Mesenchymal stem cell (in vitro differentiated cells and primary cell): ENCODE results near the gene FYN.

Experiments used
- DNase-seq: peaks from one replicate; pipeline ENCODE4 v3.0.0-alpha.2; 2013
- H2AFZ ChIP-seq: one replicate; pipeline ENCODE4 v1.6.1; 2013; ENCODE audit warnings: low read depth, mild to moderate bottlenecking, control low read depth, inconsistent platforms, low read length, moderate library complexity
- H2AK5ac ChIP-seq: 2 replicates; pipeline ENCODE4 v1.6.1; 2013; ENCODE audit warnings: low read length, moderate library complexity, mild to moderate bottlenecking, inconsistent platforms; ENCODE audit not compliant: severe bottlenecking
- H2BK120ac ChIP-seq: one replicate; pipeline ENCODE4 v1.6.1; 2013; ENCODE audit warnings: low read depth, mild to moderate bottlenecking, inconsistent platforms, low read length, moderate library complexity
- H2BK12ac ChIP-seq, 2 experiments: one replicate each; pipeline ENCODE4 v1.6.1; 2013; ENCODE audit warnings: inconsistent platforms in 2 of 2, low read length in 2 of 2, mild to moderate bottlenecking in 2 of 2, moderate library complexity in 2 of 2, control low read depth in 1 of 2
- H2BK15ac ChIP-seq: one replicate; pipeline ENCODE4 v1.6.1; 2013; ENCODE audit warnings: mild to moderate bottlenecking, low read depth, inconsistent platforms; ENCODE audit not compliant: poor library complexity, severe bottlenecking
- H2BK5ac ChIP-seq: 2 replicates; pipeline ENCODE4 v1.6.1; 2013; ENCODE audit warnings: low read depth, mild to moderate bottlenecking, low read length, control low read depth, inconsistent platforms; ENCODE audit not compliant: poor library complexity, severe bottlenecking
- H3K14ac ChIP-seq, 2 experiments: one replicate each; pipeline ENCODE4 v1.6.1; 2013; ENCODE audit warnings: inconsistent platforms in 2 of 2, low read length in 2 of 2, control low read depth in 1 of 2, mild to moderate bottlenecking in 1 of 2, moderate library complexity in 1 of 2
- H3K18ac ChIP-seq, 2 experiments: one replicate each; pipeline ENCODE4 v1.6.1; 2013; ENCODE audit warnings: inconsistent platforms in 2 of 2, low read length in 2 of 2, control low read depth in 1 of 2, low read depth in 1 of 2, mild to moderate bottlenecking in 1 of 2
- H3K23ac ChIP-seq, 2 experiments: one replicate each; pipeline ENCODE4 v1.6.1; 2013; ENCODE audit warnings: inconsistent platforms in 2 of 2, low read length in 2 of 2, mild to moderate bottlenecking in 2 of 2, moderate library complexity in 2 of 2, control low read depth in 1 of 2
- H3K27ac ChIP-seq: 2 replicates; pipeline ENCODE4 v1.5.1; 2013; ENCODE audit warnings: mild to moderate bottlenecking, moderate library complexity, low read length, control low read depth, inconsistent platforms; ENCODE audit not compliant: poor library complexity, severe bottlenecking
- H3K27me3 ChIP-seq, 2 experiments: 2 replicates each; pipeline versions ENCODE4 v1.6.1 to v1.7.0; 2013; ENCODE audit warnings: low read length in 2 of 2, mild to moderate bottlenecking in 2 of 2, moderate library complexity in 2 of 2, control low read depth in 1 of 2, inconsistent platforms in 1 of 2; ENCODE audit not compliant: control insufficient read depth in 1 of 2, insufficient read depth in 1 of 2
- H3K36me3 ChIP-seq, 2 experiments: 2 replicates each; pipeline versions ENCODE4 v1.6.1 to v1.7.0; 2013; ENCODE audit warnings: low read length in 2 of 2, control low read depth in 1 of 2, inconsistent platforms in 1 of 2, low read depth in 1 of 2, mild to moderate bottlenecking in 1 of 2; ENCODE audit not compliant: insufficient read depth in 2 of 2, control insufficient read depth in 1 of 2
- H3K4ac ChIP-seq, 2 experiments: one replicate each; pipeline ENCODE4 v1.6.1; 2013; ENCODE audit warnings: inconsistent platforms in 2 of 2, low read length in 2 of 2, mild to moderate bottlenecking in 2 of 2, moderate library complexity in 2 of 2, control low read depth in 1 of 2, low read depth in 1 of 2
- H3K4me1 ChIP-seq: 2 replicates; pipeline ENCODE4 v1.6.1; 2013; ENCODE audit warnings: low read depth, low read length, control low read depth; ENCODE audit not compliant: control insufficient read depth, insufficient read depth
- H3K4me2 ChIP-seq: 2 replicates; pipeline ENCODE4 v1.6.1; 2013; ENCODE audit warnings: low read length, mild to moderate bottlenecking, inconsistent platforms; ENCODE audit not compliant: poor library complexity, severe bottlenecking
- H3K4me3 ChIP-seq, 2 experiments: 2 replicates each; pipeline versions ENCODE4 v1.5.1 to v1.7.0; 2013; ENCODE audit warnings: low read length in 2 of 2, mild to moderate bottlenecking in 2 of 2, control low read depth in 1 of 2, low read depth in 1 of 2; ENCODE audit not compliant: insufficient read depth in 1 of 2
- H3K79me1 ChIP-seq: replicated peaks from 2 replicates; pipeline ENCODE4 v1.6.1; 2013; ENCODE audit warnings: mild to moderate bottlenecking, control low read depth, low read length, inconsistent platforms; ENCODE audit not compliant: poor library complexity, severe bottlenecking
- H3K9ac ChIP-seq: 2 replicates; pipeline ENCODE4 v1.7.0; 2013; ENCODE audit warnings: mild to moderate bottlenecking, low read length, moderate library complexity
- H3K9me3 ChIP-seq: 2 replicates; pipeline ENCODE4 v1.7.0; 2013; ENCODE audit warnings: mild to moderate bottlenecking, low read length; ENCODE audit not compliant: control insufficient read depth
- H4K8ac ChIP-seq: one replicate; pipeline ENCODE4 v1.6.1; 2013; ENCODE audit warnings: inconsistent platforms, mild to moderate bottlenecking, low read length, moderate library complexity
- H4K91ac ChIP-seq: one replicate; pipeline ENCODE4 v1.6.1; 2013; ENCODE audit warnings: mild to moderate bottlenecking, low read length, inconsistent platforms
- WGBS: methylation state at CpG from one replicate; pipeline ENCODE4 v1.1.7; 2013; ENCODE audit warnings: mixed read lengths; 5-methylcytosine and 5-hydroxymethylcytosine counted together

FYN gene

DNA sequence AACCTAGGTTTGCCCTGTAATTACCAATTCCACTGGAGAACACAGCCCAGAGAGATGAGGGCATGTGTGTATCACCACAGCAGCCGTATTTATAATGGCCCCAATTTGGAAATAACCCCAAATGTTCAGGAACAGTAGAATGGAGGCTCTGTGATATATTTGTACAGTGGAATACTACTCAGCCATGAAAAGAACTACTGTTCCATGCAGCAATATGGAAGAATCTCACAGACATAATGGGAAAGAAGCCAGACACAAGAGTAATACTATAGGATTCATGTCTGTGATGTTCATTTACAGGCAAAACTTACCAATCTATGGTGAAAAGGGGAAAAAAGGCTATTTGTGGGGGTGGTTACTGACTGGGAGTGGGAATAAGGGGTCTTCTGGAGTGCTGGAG lies 183.8 kb downstream of the FYN start:
- Histone ChIP-seq H3K27ac (no peak overlapping the region), H3K27me3 (no peaks in the 10 kb centered on the region), H2BK5ac (no peak overlapping the region), H3K18ac (no peak overlapping the region), H2AFZ (no peak overlapping the region), H3K23ac (no peak overlapping the region), H3K36me3 (peaks cover 36 to 88% of the 10 kb centered on the region in 2 experiments), H3K14ac (no peak overlapping the region), H3K9ac (no peak overlapping the region), H4K8ac (no peak overlapping the region), H3K4me2 (no peak overlapping the region), H2BK15ac (no peak overlapping the region), H2AK5ac (no peak overlapping the region), H3K4me1 (peaks cover 14% of the 10 kb centered on the region), H4K91ac (no peak overlapping the region), H2BK12ac (no peak overlapping the region), H3K9me3 (no peaks in the 10 kb centered on the region), H2BK120ac (no peak overlapping the region), H3K79me1 (peaks cover 2% of the 10 kb centered on the region), H3K4ac (no peak overlapping the region), H3K4me3 (no peak overlapping the region)
- no CpG with 5 or more reads among the region's 1 CpG for WGBS
- DNase-seq, result no peak

GRCh38 chr6:111688331-111688730 lies 184.9 kb downstream of the FYN start:
- Histone ChIP-seq H2BK5ac (no peak overlapping the region), H3K4me2 (no peak overlapping the region), H3K4me3 (no peak overlapping the region), H2AK5ac (no peak overlapping the region), H3K27me3 (no peaks in the 10 kb centered on the region), H3K4ac (no peak overlapping the region), H3K36me3 (peaks cover 26 to 80% of the 10 kb centered on the region in 2 experiments), H3K4me1 (peaks cover 16% of the 10 kb centered on the region), H2BK120ac (no peak overlapping the region), H3K27ac (no peak overlapping the region), H4K8ac (no peak overlapping the region), H3K23ac (no peak overlapping the region), H3K9ac (no peak overlapping the region), H4K91ac (no peak overlapping the region), H3K14ac (no peak overlapping the region), H2AFZ (no peak overlapping the region), H2BK12ac (no peak overlapping the region), H2BK15ac (no peak overlapping the region), H3K18ac (no peak overlapping the region), H3K9me3 (no peaks in the 10 kb centered on the region), H3K79me1 (peaks cover 2% of the 10 kb centered on the region)
- 98% methylated on average over 7 of the region's 7 CpGs for WGBS
- DNase-seq, result no peak

DNA sequence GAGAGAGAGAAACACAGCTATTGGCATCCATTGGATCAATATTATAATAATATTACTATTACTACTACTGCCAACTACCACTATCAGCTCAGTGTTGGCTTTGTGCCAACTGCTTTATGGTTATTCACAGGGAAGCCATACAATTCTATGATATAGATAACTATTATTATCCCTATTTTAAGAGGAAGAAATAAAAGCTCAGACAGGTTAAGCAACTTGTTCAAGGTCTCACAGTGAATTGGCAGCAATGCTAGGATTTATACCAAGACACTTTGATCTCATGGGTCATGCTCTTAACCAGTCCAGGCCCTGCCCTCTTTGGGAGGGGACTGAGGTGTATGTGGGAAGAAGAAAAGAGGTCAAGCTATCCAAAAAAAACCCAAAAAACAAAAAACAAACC lies 185.6 kb downstream of the FYN start:
- H3K36me3 ChIP-seq, result peaks cover 24 to 73% of the 10 kb centered on the region in 2 experiments
- H3K4me2 ChIP-seq, result no peak overlapping the region
- H3K27ac ChIP-seq, result no peak overlapping the region
- H3K4me1 ChIP-seq, result peaks cover 14% of the 10 kb centered on the region
- H4K8ac ChIP-seq, result no peak overlapping the region
- no peak for DNase-seq
- no peak overlapping the region for H2BK15ac ChIP-seq
- H3K14ac ChIP-seq, result no peak overlapping the region
- no peak overlapping the region for H3K18ac ChIP-seq
- H3K4me3 ChIP-seq, result no peak overlapping the region
- no peak overlapping the region for H3K23ac ChIP-seq
- H3K79me1 ChIP-seq, result peaks cover 2% of the 10 kb centered on the region
- no peaks in the 10 kb centered on the region for H3K27me3 ChIP-seq
- no peak overlapping the region for H2AFZ ChIP-seq
- H3K9me3 ChIP-seq, result no peaks in the 10 kb centered on the region
- no peak overlapping the region for H2BK5ac ChIP-seq
- no peak overlapping the region for H2BK120ac ChIP-seq
- no peak overlapping the region for H4K91ac ChIP-seq
- no peak overlapping the region for H3K9ac ChIP-seq
- H2BK12ac ChIP-seq, result no peak overlapping the region
- no peak overlapping the region for H2AK5ac ChIP-seq
- H3K4ac ChIP-seq, result no peak overlapping the region

DNA sequence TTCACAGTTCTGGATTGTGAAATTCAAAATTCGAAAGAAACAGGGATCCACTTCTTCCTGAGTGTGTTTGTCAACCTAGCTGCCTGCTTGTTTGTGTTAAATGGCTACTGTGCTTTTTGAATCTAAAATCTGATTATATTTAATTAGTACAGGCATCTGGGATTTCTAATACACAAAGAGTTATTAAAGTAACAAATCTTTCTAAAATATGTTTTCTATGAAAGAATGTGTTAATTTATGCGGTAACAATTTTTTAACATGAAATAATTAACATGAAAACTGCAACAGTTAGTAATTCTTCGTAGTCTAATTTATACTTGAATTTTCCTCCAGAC lies 186.4 kb downstream of the FYN start:
- H2AFZ ChIP-seq, result no peak overlapping the region
- H2BK5ac ChIP-seq, result no peak overlapping the region
- no peak overlapping the region for H3K27ac ChIP-seq
- no peak overlapping the region for H2BK15ac ChIP-seq
- no peak overlapping the region for H3K14ac ChIP-seq
- no peak overlapping the region for H3K4ac ChIP-seq
- no peaks in the 10 kb centered on the region for H3K27me3 ChIP-seq
- H3K9me3 ChIP-seq, result no peaks in the 10 kb centered on the region
- peaks cover 17 to 73% of the 10 kb centered on the region in 2 experiments for H3K36me3 ChIP-seq
- H2BK120ac ChIP-seq, result no peak overlapping the region
- H4K8ac ChIP-seq, result no peak overlapping the region
- H3K9ac ChIP-seq, result peak overlapping the region; percentile 50
- no peak overlapping the region for H3K4me2 ChIP-seq
- H3K4me3 ChIP-seq, result no peak overlapping the region
- H3K4me1 ChIP-seq, result peaks cover 10% of the 10 kb centered on the region
- H3K79me1 ChIP-seq, result peaks cover 2% of the 10 kb centered on the region
- 95% methylated on average over 3 of the region's 3 CpGs for WGBS
- H3K18ac ChIP-seq, result no peak overlapping the region
- no peak overlapping the region for H3K23ac ChIP-seq
- H4K91ac ChIP-seq, result no peak overlapping the region
- H2AK5ac ChIP-seq, result no peak overlapping the region
- H2BK12ac ChIP-seq, result no peak overlapping the region
- DNase-seq, result no peak
